Heart left ventricle (tissue), 16 donors: ENCODE data around the gene KRT17. TPM values are rescaled to one million over a fixed set of nuclear protein-coding genes. Genes with fewer than 3 reads are reported as not detected.
"Not testable (repeated sequence)": the region's sequence is repeated elsewhere in the genome, so short reads cannot be mapped to it uniquely, and the experiment has no call there.

Source experiments
- ATAC-seq, 4 donors: fragments of 200-7000 bp; cut with Tn5 transposase; one replicate each; pipeline ENCODE4 v1.9.1; 2020 to 2022; ENCODE audit warnings: moderate library complexity in 4 of 4, mild to moderate bottlenecking in 3 of 4, moderate number of reproducible peaks in 1 of 4
- DNase-seq, 5 donors: peaks; one replicate each; pipeline ENCODE4 v3.0.0-alpha.2; 2020
- H3K27ac ChIP-seq, 12 donors: fragments of 200-600 bp; sonication (generic) in 4 of 12; one replicate each; pipeline versions ENCODE4 v1.5.0 to v1.8.0; 2016 to 2022; ENCODE audit warnings: mild to moderate bottlenecking in 2 of 12
- H3K27me3 ChIP-seq, 9 donors: fragments of 200-600 bp; sonication (generic) in 2 of 9; one replicate each; pipeline versions ENCODE4 v1.5.1 to v1.8.0; 2016 to 2022; ENCODE audit warnings: mild to moderate bottlenecking in 3 of 9
- H3K36me3 ChIP-seq, 9 donors: fragments of 200-600 bp; sonication (generic) in 2 of 9; one replicate each; pipeline versions ENCODE4 v1.5.0 to v1.8.0; 2018 to 2022; ENCODE audit warnings: mild to moderate bottlenecking in 2 of 9
- H3K4me1 ChIP-seq, 12 donors: fragments of 200-600 bp; sonication (generic) in 4 of 12; one replicate each; pipeline versions ENCODE4 v1.5.0 to v1.8.0; 2016 to 2022; ENCODE audit warnings: mild to moderate bottlenecking in 3 of 12
- H3K4me3 ChIP-seq, 12 donors: fragments of 200-600 bp; sonication (generic) in 4 of 12; one replicate each; pipeline versions ENCODE4 v1.5.0 to v1.8.0; 2017 to 2022; ENCODE audit warnings: mild to moderate bottlenecking in 9 of 12, moderate library complexity in 4 of 12
- H3K9me3 ChIP-seq, 12 donors: fragments of 200-600 bp; sonication (generic) in 4 of 12; one replicate each; pipeline versions ENCODE4 v1.5.0 to v1.8.0; 2016 to 2022; ENCODE audit warnings: mild to moderate bottlenecking in 1 of 12
- POLR2A ChIP-seq, 2 donors: fragments of 450-650 bp; IDR thresholded peaks; one replicate each; pipeline ENCODE4 v1.6.1; 2017; ENCODE audit warnings: antibody characterized with exemption in 2 of 2, mild to moderate bottlenecking in 2 of 2, moderate library complexity in 2 of 2
- WGBS, 4 donors: extraction: QIAGEN DNeasy Blood & Tissue Kit in 2 of 4; methylation state at CpG; one replicate each; pipeline versions ENCODE4 v1.1.5 to v1.1.7; 2013 to 2018; 5-methylcytosine and 5-hydroxymethylcytosine counted together
- intact Hi-C, 10 donors: fragments of 100-400 bp; cut with DNase I; formaldehyde crosslinking; loops; one replicate each; pipeline versions ENCODE4 v1.11.1 to v1.14.2; 2022
- polyA plus RNA-seq, 2 donors: library from polyadenylated mRNA; stranded (reverse); fragments of 200-250 nt; gene quantifications; one replicate each; pipeline ENCODE4 v1.2.3, GENCODE V29; 2013
- total RNA-seq, 9 donors: library from RNA; depleted of rRNA in 2 of 9; stranded (reverse); fragments of >200 nt in 2 of 9; fragmentation: NEBNext Ultra II Directional in 3 of 9; extraction: Animal tissue kit (Norgen Biotek cat#: 25700) in 3 of 9; gene quantifications; one replicate each; pipeline versions ENCODE4 v1.1.0 to v1.2.4, GENCODE V29; 2016 to 2023
- TF ChIP-seq, protein P1 (sequence below), 12 donors: fragments of 200-600 bp; sonication (generic) in 4 of 12; IDR thresholded peaks; one replicate each; pipeline versions ENCODE4 v1.5.0 to v1.8.0; 2018 to 2022; ENCODE audit warnings: antibody characterized with exemption in 12 of 12, mild to moderate bottlenecking in 5 of 12
- donor health status: ischemic (EF 13 %, LVEDD 7.1; RV severe dilation, severe dysfunction).
- donor health status: healthy with polysubstance abuse.
- donor health status: DM: no; HTN: yes; CAD: no.
- donor health status: DM: no; HTN: no; CAD: no.
- donor health status: ischemic (EF 25% LVEDD 6.9; RV normal size, moderate dysfunction).
- donor health status: ischemic (EF 25% LVEDD 5.7; RV mildly dilated, moderate dysfunction).
- donor health status: healthy.
- donor health status: DM: yes; HTN: yes; CAD: no.
- donor health status: ischemic (EF 35%, LVEDD 5.7; RV mildly dilated, moderate dysfunction).
- donor health status: nonischemic (EF 11% LVEDD 7.7; RV severe dilation, severe dysfunction).
- donor health status: DM: yes; HTN: yes; CAD: no.
- donor health status: PGD.
- donor health status: ischemic (EF 29% LVEDD 5.4; RV normal size, mild dysfunction).
- donor health status: nonischemic (EF 23%, LVEDD 6.1; RV moderate dilation, normal function).

KRT17 gene
- total and polyA plus RNA-seq, 11 donors = 0.60 TPM; not detected in 10

- H3K27ac ChIP-seq = no peak overlapping the region
- no peaks in the 10 kb centered on the region for H3K9me3 ChIP-seq
- intact Hi-C loops = loop anchor here in 7 of 10 donors (1.0 to 10.0 kb wide), 5 partner anchors 65 to 83 kb away; no protein-coding TSS in a partner anchor
- H3K4me1 ChIP-seq = no peaks in the 10 kb centered on the region
- H3K36me3 ChIP-seq = no peaks in the 10 kb centered on the region
- ATAC-seq (peak; percentile 79 to 88 (median 86)), DNase-seq (peak; percentile 59 to 71 (median 65))
- TF ChIP-seq POLR2A (IDR thresholded peaks at IDR 0.05) = no peak
- TF ChIP-seq, protein P1, sequence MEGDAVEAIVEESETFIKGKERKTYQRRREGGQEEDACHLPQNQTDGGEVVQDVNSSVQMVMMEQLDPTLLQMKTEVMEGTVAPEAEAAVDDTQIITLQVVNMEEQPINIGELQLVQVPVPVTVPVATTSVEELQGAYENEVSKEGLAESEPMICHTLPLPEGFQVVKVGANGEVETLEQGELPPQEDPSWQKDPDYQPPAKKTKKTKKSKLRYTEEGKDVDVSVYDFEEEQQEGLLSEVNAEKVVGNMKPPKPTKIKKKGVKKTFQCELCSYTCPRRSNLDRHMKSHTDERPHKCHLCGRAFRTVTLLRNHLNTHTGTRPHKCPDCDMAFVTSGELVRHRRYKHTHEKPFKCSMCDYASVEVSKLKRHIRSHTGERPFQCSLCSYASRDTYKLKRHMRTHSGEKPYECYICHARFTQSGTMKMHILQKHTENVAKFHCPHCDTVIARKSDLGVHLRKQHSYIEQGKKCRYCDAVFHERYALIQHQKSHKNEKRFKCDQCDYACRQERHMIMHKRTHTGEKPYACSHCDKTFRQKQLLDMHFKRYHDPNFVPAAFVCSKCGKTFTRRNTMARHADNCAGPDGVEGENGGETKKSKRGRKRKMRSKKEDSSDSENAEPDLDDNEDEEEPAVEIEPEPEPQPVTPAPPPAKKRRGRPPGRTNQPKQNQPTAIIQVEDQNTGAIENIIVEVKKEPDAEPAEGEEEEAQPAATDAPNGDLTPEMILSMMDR (IDR thresholded peaks at IDR 0.05) = peak; percentile 53 to 84 (median 74)
- H3K4me3 ChIP-seq = no peak overlapping the region
- H3K27me3 ChIP-seq = peaks cover under 1 to 44% (median 5%) of the 10 kb centered on the region in 9 donors
- 42 to 59% (median 43%) methylated on average over 14 to 18 of the region's 18 CpGs for WGBS, 4 donors
Measured at GRCh38 chr17:41579484-41580243, 44.7 kb downstream of the KRT17 start.

DNA sequence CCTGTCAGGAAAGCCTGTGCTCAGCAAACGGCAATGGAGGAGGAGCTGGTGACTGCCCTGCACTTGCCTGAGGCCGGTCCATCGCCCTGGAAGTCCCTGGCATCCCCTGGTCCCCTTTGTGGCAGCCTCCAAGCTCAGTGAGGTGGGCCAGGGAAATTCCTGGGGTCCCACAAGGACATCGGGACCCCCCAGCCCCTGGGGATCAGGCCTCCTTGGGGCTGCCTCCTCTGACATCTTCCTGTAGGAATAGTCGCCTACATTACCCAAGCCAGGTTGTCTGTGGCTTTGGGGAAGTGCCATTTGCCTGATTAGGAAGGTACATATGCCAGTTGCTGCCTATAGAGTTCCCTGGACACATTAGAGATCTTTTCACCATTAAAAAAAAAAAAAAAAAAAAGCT is 45.4 kb downstream of the KRT17 start:
- ATAC-seq (no peak), DNase-seq (no peak)
- no peaks in the 10 kb centered on the region for H3K4me1 ChIP-seq
- 63 to 71% (median 68%) methylated on average over 4 to 5 of the region's 5 CpGs for WGBS, 4 donors
- TF ChIP-seq, protein P1 (IDR thresholded peaks at IDR 0.05) = no peak
- TF ChIP-seq POLR2A (IDR thresholded peaks at IDR 0.05) = no peak
- no peaks in the 10 kb centered on the region for H3K9me3 ChIP-seq
- H3K36me3 ChIP-seq = no peaks in the 10 kb centered on the region
- H3K27me3 ChIP-seq = peaks cover 3 to 48% (median 7%) of the 10 kb centered on the region in 9 donors
- intact Hi-C loops = loop anchor here in 4 of 10 donors (1.0 to 5.0 kb wide), 3 partner anchors 68 to 83 kb away; no protein-coding TSS in a partner anchor
- no peak overlapping the region for H3K4me3 ChIP-seq
- H3K27ac ChIP-seq = no peak overlapping the region

- Histone ChIP-seq H3K27ac (no peak overlapping the region), H3K4me1 (no peaks in the 10 kb centered on the region), H3K36me3 (no peaks in the 10 kb centered on the region), H3K4me3 (no peak overlapping the region), H3K27me3 (peaks cover 3 to 51% (median 7%) of the 10 kb centered on the region in 9 donors), H3K9me3 (no peaks in the 10 kb centered on the region)
- ATAC-seq (no peak), DNase-seq (no peak)
- 72 to 91% (median 88%) methylated on average over 1 of the region's 1 CpG for WGBS, 4 donors
- TF ChIP-seq, protein P1 (IDR thresholded peaks at IDR 0.05) = no peak
- TF ChIP-seq POLR2A (IDR thresholded peaks at IDR 0.05) = no peak
- intact Hi-C loops = loop anchor here in 2 of 10 donors (5.0 kb wide), 1 partner anchor 69 kb away; no protein-coding TSS in a partner anchor
Measured at GRCh38 chr17:41578538-41578937, 45.8 kb downstream of the KRT17 start.

- peaks cover 3 to 62% (median 14%) of the 10 kb centered on the region in 9 donors for H3K27me3 ChIP-seq
- 71 to 86% (median 80%) methylated on average over 1 to 4 of the region's 4 CpGs for WGBS, 4 donors
- intact Hi-C loops = loop anchor here in 2 of 10 donors (5.0 kb wide), 1 partner anchor 71 kb away; no protein-coding TSS in a partner anchor
Measured at GRCh38 chr17:41576740-41577139, 47.6 kb downstream of the KRT17 start.

More at GRCh38 chr17:41576740-41577139, 47.6 kb downstream of the KRT17 start:
- not testable (repeated sequence) for H3K4me1 ChIP-seq, H3K9me3 ChIP-seq, H3K27ac ChIP-seq, H3K4me3 ChIP-seq, DNase-seq, H3K36me3 ChIP-seq, ATAC-seq
